GOT3 (cell line): Measurements from ENCODE around the gene UBR3.

Source experiments
- DNase-seq: peaks from one replicate; lab custom pipeline; 2025; ENCODE audit warnings: mixed read lengths; lab: John Stamatoyannopoulos, UW

UBR3 gene

DNA sequence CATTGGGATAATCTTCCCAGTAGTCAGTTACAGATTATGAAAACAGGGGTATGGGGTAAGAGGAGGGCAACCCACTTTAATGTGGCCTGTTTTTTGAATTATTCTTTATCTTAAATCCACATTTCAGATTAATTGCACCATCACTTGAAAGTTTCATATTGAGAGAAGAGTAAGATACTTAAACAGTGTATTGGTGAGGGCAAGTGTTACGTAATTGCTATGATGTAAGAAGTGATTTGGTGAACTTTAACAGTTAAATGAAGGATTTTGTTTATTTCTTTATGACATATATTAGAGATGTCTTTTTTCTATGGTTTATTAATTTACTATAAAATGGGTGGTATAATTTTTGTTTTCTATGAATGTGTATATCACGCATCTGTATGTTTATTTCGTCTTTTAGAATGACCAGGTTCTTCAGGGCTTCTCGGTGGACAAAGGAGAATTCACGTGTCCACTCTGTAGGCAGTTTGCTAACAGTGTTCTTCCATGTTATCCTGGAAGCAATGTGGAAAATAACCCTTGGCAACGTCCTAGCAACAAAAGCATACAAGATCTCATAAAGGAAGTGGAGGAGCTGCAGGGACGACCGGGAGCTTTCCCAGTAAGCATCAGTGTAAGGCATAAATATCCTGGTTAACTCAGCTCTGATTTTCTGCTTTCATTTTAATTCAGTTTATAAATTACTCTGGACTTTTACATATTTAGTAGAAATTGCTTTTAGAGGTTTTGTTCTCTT is 179.5 kb downstream of the UBR3 start:
- DNase-seq, result no peak

DNA sequence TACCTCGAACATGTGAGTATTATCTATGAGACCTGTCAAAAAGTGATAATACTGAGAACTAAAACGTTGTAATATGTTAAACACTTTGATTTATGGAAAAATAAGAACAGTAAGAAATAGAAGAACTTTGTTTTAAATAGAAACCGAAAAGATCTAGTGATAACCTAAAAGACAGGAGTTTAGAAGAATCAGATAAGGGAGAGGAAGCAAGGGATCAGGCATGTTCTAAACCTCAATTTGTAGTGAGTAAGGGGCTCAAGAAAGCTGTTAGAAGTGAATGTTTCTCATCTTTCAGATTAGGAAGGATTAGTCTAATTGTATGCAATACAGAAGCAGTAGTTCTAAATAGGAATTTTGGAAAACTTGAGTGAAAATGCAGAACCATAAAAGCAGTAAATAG is 182.0 kb downstream of the UBR3 start:
- no peak for DNase-seq

DNA sequence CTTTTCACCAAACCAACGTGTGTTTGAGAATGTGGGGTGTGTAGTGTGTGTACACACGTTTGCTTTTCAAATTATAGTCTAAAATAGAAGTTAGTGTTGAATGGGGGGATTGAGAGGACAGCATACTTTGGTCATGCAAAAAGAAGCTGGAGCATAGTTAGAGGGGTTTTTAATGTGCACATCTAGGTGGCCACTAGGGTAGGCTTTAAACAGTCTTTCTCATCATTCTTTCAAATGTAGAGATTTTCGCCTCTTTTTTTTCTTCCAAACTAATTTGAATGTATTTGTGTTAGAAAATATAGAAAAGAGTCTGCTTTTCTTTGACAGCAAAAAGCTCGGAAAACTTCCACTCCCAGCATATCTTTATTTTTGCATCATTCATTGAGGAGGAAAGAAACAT is 185.5 kb downstream of the UBR3 start:
- no peak for DNase-seq

DNA sequence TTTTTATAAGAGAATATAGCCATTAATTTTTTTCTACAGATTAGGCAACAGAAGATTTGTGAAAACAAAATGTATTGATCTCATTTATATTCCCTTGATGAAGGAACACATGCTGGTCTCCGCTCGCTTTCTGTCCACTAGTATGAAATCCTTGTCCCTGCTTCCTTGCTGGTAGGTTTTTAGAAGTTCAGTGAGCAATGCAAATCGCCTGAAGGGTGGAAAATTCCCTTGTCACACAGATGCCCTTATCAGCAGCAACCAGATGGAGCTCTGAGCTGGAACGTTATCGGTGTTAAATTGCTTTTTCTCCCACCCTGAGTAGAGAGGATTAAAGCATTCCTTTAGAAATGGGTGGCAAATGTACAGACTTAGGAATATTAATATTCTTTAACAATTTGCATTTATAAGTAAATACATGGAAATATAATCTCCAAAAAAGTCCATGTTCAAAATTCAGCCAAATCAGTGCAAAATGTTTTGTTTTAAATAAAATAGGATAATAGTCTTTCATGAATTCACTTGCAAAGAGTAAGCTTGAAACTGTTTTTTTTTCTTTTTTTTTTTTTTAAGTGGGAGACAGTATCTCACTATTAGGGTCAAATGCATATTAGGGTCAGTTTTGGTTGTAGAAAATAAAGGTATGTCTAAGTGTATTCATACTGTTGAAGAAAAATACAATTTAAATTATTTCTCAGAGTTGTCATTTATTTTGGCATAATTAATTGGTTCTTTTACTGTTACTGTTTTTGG is 186.7 kb downstream of the UBR3 start:
- DNase-seq, result no peak

DNA sequence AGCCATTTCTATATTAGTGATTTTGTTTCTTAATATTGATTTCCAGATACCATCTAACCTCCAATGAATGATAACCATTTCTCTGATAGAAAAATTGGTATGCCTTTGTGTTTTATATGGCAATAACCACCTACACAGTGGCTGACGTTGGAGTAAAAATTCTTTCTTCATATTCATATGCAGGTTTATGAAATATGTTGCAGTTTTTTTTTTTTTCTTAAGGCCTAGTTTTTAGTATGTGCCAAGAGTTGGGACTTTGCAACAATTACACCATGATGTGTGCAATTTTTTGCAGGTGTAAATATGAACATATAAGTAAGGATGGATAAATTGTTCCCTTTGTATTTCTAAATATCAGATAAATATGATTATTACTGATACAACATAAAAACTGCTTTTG is 187.5 kb downstream of the UBR3 start:
- DNase-seq, result no peak

DNA sequence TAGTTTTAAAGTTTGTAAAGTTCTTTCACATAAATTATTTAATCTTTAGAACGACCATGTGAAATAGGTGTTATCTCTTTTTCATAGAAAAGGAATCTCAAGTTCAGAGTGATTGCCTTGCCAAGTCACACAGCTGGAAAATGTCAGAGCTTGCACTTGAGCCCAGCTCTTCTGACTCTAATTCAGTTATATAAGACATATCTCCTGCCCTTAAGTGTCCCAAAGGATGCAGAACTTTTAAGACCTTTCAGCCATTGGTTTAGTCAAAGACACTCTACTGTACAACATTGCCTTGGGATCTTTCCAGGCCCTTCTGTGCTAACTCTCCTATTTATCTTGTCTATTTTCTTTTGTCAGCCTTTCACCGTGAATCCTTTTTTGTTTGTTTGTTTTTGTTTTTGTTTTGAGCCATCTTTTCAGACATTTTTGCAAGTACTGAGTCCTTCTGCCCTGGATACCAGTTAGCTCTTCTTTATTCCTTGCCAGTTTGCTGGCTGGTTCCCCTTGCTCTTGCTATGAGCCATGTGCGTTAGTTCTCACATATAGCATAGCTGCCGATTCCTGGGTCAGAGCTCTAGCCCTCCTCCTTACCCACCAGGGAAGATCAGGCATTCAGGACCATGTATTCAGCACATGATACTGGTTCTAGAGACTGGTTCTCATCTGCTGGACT is 190.7 kb downstream of the UBR3 start:
- no peak for DNase-seq

DNA sequence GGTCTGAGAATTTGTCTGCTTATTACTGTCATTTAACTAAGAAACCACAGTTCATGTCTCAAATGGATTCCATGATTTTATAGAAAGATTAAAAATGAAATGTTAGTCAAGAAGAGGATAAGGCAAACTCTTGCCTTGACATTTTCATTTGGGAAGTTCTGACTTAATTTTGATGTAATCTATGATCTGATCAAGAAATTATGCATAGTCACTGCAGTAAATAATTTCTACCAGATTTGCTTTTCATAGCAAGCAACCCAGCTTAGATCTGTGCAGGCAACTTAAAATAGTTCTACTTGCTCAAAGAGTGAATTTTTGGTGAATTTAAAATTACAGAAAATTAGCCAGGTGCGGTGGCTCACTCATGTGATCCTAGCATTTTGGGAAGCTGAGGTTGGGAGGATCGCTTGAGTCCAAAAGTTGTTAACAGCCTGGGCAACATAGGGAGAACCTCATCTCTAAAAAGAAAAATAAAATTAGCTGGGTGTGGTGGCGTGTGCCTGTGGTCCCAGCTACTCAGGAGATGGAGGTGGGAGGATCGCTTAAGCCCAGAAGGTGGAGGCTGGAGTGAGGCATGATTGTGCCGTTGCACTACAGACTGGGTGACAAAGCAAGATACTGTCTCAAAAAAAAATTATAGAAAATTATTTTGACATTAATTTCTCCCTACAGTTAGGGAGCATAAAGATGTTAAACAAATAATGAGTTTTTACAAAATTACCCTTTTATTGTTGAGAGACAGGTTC is 192.0 kb downstream of the UBR3 start:
- no peak for DNase-seq

DNA sequence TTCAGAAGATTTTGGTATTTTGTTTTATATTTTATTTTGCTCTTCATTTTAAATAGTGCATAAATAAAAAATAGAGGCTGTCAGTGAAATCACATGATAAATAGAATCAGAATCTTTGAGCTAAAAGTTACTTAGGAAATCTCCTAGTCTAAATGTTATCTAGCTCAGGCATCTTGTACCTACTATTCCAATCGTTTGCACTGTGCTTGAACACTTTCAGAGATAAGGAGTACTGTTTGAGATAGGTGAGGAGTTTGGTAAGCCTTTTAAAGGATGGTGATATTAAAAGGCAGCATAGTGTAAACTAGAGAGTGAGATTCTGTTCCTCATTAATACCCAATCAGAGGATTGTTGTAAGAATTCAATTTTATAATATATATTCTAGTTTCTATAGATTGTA is 193.5 kb downstream of the UBR3 start:
- no peak for DNase-seq

DNA sequence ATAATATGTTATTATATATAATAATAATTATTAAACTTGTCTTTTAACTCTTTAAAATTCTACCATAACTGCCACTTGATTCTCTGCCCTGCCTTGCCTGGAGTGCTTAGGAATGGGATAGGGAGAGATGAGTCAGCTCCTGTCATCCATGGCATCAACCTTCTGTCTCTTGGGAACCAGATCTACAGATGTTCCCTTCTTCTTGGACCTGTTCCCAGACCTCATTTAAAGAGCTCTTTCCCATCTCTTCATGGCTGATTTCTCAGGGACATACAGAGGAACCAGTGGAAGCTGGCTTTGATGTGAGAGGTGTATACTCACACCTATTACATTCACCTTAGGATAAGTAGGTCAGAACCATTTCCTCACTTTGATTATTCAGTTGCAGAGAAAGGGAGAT is 195.4 kb downstream of the UBR3 start:
- DNase-seq, result no peak

DNA sequence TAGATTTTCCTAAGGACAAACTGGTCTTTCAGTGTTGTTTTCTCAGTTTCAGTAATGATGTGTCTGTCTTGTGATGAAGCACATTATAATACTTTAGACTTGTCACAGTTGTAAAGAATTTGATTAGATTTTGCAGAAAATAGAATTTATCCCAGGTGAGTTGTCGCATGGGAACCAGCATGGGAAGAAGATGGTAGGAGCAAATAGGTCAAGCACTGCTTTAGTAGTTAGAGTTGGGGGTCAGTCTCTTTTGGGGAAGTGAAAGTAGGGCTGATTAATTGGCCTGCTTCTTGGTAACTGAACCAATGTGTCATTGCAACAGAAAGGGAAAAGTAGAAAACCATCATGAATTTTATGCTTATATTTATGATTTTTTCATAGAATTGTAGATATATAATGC is 197.5 kb downstream of the UBR3 start:
- no peak for DNase-seq

DNA sequence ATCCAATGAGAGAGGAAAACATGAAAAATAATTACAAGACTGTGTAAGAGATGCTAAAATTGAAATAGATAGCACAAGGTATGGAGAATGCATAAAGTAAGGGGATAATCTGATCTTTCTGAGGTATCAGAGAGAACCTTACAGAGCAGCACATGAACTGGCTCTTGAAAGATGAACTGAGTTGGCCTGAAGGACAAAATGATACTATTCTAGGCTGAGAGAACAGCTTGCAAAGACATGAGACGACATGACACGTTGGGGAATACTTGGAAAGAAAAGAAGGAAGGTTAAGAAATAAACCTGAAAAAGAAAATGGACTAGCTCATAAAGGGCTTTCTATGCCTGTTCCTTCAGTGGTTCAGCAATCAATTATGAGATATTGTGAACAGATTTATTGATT is 198.0 kb downstream of the UBR3 start:
- DNase-seq, result no peak

DNA sequence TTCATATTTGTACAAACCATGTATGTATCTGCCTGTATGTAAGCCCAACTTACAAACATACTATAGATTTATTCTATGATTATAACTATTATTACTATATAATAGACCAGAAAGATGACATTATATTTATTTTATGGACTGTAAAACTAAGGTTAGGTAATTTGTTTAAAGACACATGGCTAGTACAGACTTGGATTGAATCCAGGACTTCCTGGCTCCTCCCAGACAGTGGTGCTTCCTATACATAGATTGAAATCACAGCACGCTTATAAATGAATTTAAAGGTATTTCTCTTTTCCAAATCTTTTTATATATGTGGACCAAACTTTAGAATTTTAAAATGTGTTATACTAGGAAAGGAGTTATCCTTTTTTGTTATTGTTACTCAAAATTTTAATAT is 199.1 kb downstream of the UBR3 start:
- DNase-seq, result no peak

DNA sequence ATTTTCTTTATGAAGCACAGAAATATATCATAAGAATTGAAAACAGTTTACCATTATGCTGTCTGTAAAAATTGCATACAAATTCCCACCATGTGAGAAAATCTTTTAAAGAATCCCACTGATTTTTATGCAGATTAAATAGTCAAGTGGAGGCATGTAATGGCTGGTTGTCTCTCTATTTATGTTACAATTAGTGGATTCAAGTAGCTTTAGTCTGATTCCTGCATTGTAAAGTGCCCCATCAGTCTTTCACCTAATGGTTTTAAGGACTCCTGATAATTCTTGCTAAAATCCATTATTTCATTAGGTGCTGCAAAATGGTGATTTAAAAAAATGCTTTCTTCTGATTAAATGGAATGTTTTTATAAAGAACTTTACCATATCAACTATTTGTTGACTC is 202.3 kb downstream of the UBR3 start:
- DNase-seq, result no peak

DNA sequence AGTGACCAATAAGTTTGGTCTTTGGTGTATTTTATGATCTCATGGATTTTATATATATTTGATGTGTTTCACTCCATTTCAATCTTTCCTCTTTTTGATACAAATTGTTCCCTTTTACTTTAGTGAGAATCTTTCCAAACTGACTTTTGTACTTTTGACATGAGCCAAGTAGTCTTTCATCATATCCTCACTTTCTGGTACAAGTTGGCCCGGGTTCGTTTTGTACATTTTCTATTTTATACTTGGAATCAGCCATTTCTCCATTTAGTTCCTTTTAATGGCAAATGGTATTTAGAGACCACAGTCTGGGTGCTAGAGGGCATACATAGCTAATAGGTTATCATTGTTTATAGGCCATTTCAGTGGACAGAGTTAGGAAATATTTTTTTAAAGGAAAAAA is 202.8 kb downstream of the UBR3 start:
- no peak for DNase-seq

DNA sequence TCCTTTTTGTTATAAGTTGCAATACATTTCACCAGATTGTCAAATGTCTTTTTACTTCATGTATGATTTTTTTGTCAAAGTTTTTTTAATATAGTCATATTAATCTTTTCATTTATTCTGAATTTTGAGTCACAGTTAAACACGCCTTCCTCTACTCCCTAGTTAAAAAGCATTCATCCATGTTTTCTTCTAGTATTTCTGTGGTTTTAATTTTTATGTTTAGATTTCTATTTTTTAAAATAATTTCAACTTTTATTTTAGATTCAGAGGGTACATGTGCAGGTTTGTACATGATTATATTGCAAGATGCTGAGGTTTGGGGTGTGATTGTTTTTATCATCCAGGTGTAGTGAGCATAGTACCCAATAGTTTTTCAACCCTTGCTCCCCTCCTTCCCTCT is 204.0 kb downstream of the UBR3 start:
- DNase-seq, result no peak

DNA sequence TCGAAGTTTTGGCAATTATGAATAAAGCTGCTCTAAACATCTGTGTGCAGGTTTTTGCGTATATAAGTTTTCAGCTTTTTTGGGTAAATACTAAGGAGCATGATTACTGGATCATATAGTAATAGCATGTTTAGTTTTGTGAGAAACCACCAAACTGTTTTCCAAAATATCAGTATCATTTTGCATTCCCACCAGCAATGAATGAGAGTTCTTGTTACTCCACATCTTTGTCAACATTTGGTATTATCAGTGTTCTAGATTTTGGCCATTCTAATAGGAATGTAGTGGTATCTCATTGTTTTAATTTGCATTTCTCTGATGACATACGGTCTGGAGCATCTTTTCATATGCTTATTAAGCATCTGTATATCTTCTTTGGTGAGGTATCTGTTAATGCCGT is 207.3 kb downstream of the UBR3 start:
- DNase-seq, result no peak

DNA sequence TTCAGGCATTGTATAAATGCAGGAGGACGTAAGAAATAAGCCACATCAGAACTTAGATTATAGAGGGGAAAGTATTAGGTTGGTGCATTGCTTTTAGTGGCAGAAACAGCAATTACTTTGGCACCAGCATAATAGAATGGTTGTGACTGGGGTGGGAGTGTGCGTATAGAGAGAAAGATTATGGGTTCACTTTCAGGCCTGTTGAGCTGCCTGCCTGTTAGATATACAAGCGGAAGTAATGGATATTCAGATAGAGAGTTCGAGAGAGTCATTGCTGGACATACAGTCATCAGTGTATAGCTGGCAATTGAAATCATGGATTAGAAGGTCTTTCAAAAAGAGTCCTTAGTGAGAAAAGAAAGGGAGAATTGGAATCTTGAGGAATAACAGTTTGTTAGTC is 211.5 kb downstream of the UBR3 start:
- DNase-seq, result no peak

DNA sequence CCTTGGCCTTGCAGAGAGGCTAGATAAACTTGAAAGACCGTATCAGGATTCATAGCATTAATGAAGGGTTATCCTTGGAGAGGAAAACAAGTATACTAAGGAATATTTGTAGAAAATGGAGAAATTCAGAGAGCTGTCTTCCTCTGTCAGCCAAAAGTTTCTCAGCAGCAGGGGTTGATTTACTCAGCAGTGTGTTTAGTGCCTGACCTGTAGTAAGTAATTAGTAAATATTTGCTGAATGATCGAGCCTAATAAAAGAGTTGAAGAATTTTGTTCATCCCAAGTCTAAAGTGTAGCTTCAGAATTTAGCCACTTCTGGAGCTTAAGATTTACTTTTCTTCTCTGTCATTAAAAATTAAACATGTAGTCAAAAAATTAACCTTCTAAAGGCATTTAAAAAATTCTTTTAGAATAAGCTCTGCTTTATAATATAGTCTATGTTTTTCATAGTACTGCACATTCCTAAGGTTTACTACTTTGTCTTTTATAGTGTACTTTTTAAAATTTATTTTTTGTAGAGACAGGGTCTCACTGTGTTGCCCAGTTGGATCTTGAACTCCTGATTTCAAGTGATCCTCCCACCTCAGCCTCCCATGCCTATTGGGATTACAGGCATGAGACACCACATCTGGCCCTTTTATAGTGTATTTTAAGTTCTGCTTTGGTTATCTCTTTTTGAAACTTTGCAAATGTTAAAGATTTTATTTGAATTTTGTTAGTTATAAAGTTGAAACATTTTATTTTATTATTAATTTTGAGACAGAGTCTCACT is 212.3 kb downstream of the UBR3 start:
- no peak for DNase-seq

DNA sequence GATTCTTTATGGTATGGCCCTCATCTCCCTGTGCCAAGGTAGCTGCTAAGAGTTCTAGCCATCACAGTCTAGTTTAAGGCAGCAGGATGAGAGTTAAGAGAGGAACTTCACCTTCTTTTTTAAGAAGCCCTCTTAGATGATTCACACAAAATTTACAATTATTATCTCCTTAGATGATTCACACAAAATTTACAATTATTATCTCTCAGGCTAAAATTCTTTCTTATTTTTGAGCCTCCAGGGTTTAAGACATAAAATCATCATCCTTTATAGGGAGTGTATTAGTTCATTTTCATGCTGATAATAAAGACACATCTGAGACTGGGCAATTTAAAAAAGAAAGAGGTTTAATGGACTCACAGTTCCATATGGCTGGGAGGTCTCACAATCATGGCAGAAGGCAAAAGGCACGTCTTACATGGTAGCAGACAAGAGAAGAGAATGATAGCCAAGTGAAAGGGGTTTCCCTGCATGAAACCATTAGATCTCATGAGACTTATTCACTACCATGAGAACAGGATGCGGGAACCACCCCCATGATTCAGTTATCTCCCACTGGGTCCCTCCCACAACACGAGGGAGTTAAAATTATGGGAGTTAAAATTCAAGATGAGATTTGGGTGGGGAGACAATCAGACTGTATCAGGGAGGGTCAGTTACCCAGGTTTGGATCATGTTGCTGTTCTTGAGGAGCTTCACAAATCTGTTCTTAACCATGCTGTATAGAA is 217.7 kb downstream of the UBR3 start:
- no peak for DNase-seq

DNA sequence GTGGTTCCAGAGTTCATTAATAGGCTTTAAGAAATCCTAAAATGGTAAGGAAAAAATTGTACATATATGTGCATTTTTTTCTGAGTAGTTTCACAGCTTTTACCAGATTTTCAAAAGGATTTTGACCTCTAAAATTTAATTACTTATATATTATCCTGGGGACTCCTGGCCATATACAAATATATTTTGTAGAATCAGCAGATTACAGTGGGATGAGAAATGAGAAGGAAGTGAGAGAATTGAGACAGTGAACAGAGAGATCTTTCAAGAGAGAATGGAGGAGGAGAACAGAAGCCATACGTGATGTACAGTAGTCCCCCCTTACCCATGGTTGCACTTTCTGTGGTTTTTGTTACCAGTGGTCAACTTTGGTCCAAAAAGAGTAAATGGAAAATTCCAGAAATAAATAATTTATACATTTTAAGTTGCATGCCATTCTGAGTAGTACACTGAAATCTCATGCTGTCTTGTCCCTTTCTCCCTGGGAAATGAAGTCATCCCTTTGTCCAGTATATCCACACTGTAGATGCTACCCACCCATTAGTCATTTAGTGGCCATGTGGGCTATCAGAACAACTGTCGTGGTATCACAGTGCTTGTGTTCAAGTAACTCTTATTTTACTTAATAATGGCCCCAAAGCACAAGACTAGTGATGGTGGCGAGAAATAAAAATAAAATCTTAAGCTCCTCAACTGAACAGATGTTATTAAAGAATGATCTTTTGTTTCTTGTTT is 220.2 kb downstream of the UBR3 start:
- no peak for DNase-seq
